SK-N-SH (cell line): Measurements from ENCODE around the gene MDM1.

Experiments used
- CHD2 ChIP-seq: fragments of 150-350 bp; IDR thresholded peaks from 2 replicates; pipeline ENCODE4 v1.6.1; 2018; ENCODE audit warnings: low read length; ENCODE audit not compliant: partially characterized antibody
- CTCF ChIP-seq: fragments of 200-600 bp; sonication (generic); IDR thresholded peaks from 2 replicates; pipeline ENCODE4 v1.6.1; 2017; ENCODE audit warnings: antibody characterized with exemption, mild to moderate bottlenecking, moderate library complexity
- MXI1 ChIP-seq: IDR thresholded peaks from 2 replicates; pipeline ENCODE4 v1.6.1; 2012; ENCODE audit warnings: mild to moderate bottlenecking, low read depth, low read length, improper control_type of control experiment

GRCh38 chr12:68246350-68246749, 85.8 kb downstream of the MDM1 start:
- TF ChIP-seq CHD2 (no peak), MXI1 (no peak), CTCF (no peak)
